Fibroblast of peridontal ligament (primary cell): ENCODE data around the gene CFAP68.
"Not testable (repeated sequence)": the region's sequence is repeated elsewhere in the genome, so short reads cannot be mapped to it uniquely, and the experiment has no call there.

Source experiments
- DNase-seq: peaks from one replicate; pipeline ENCODE4 v3.0.0-alpha.2; 2010; ENCODE audit errors: extremely low read depth

Gene CFAP68

GRCh38 chr11:111870522-111870885, 8.8 kb upstream of the CFAP68 start:
- no peak for DNase-seq

- peak; percentile 86 for DNase-seq
Measured at GRCh38 chr11:111870886-111871692, 8.3 kb upstream of the CFAP68 start, which contains the start of gene ALG9. Gene ALG9, minus strand, starts transcription at chr11:111871581. Its CDS starts 99 bp downstream, at chr11:111871482.

GRCh38 chr11:111871693-111872161, 7.6 kb upstream of the CFAP68 start:
- no peak for DNase-seq

GRCh38 chr11:111878385-111878848, 924 bp upstream of the CFAP68 start:
- DNase-seq, result peak; percentile 18

- no peak for DNase-seq
Measured at GRCh38 chr11:111879637-111879960, 258 bp downstream of the CFAP68 start.

DNA sequence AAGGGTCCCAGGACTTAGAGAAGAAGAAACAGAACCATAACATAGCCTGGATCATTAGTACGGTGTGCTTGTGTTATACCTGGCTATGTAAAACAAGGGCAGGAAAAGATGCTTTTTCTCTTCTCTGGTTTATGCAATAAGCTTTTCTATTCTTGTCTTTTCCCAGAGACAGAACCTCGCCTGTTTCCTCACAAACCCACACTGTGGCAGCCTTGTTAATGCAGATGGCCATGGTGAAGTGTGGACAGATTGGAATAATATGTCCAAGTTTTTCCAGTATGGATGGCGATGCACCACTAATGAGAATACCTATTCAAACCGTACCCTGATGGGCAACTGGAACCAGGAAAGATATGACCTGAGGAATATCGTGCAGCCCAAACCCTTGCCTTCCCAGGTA, 2.9 kb downstream of the CFAP68 start:
- DNase-seq, result no peak

- DNase-seq, result not testable (repeated sequence)
Measured at GRCh38 chr11:111885053-111885452, 5.7 kb downstream of the CFAP68 start.

- DNase-seq, result no peak
Measured at GRCh38 chr11:111886032-111886431, 6.7 kb downstream of the CFAP68 start.

- no peak for DNase-seq
Measured at GRCh38 chr11:111886844-111887243, 7.5 kb downstream of the CFAP68 start.

GRCh38 chr11:111905411-111905810, 26.1 kb downstream of the CFAP68 start:
- DNase-seq, result peak; percentile 66

DNA sequence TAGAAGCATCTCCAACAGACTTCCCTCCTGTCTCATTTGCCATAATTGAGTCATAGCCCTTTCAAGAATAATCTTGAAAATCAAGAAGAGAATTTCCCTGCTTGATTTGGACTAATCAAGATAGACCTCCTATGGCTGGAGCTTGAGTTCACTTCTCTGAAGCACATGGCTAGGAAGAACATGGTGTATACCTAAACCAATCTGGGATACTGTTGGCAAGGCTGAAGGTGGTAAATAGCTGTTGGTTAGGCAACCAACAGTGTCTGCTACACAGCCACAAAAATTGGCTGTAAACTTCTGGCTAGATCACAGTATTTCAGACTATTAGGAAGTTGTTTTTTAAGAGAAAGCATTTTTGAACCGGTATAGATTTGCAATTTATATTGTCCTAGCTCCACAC, 27.3 kb downstream of the CFAP68 start:
- no peak for DNase-seq

DNA sequence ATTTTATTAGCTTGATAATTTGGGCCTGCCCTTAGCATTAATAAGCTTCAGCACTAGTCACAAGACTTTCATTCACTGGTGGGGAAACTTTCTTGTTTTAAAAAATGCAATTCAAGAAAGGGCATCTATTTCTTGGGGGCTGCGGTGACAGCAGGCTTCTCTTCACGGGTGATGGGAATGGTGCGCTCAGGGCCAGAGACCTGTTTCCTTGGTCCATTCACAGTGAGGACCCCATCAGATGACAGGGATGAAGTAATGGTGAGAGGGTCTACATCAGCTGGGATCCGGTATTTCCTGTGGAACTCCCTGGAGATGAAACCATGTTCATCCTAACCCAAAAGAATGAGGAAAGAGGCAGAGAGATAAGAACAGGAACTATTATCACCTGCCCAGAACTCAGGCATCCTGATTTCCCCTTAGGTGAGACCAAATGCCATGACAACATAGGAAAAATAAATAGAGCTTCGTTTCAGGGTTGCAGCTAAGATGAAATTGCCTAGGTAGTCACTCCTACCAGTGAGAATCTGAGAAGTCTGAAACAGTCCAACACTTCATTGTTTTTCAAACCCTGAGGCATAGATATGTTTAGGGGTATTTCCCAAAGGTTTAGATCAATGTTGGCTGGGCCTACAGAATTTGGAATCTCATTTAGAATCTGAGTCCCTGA, 29.4 kb downstream of the CFAP68 start:
- no peak for DNase-seq

GRCh38 chr11:111909378-111909777, 30.0 kb downstream of the CFAP68 start:
- no peak for DNase-seq

GRCh38 chr11:111910676-111911562, 31.6 kb downstream of the CFAP68 start:
- no peak for DNase-seq

- DNase-seq, result peak; percentile 90
Measured at GRCh38 chr11:111911563-111912401, 32.4 kb downstream of the CFAP68 start, which contains the start of gene CRYAB. Gene CRYAB, minus strand, starts transcription at chr11:111911770. Its CDS starts 46 bp downstream, at chr11:111911724.

DNA sequence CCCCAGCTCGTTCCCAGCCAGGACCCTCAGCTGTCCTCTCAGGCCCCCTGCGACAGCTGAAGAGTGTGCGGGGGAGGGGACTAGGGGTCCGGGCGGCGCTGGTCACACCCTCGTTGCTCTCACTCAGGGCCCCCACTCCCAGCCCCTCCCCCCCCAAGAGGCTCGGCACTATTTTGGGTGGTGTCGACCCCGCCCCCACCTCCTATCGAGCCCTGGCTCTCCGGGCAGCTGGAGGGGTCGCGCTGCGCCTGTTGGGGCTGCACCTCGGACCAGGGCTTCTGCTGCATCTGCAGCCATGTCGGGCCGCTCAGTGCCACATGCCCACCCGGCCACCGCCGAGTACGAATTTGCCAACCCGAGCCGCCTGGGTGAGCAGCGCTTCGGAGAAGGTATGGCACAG, 33.2 kb downstream of the CFAP68 start, which contains the start of gene HSPB2:
Gene HSPB2, plus strand, starts transcription at position 200 of the 400 bp plus-strand sequence. Its CDS starts 96 bp downstream, at position 296.
- no peak for DNase-seq

DNA sequence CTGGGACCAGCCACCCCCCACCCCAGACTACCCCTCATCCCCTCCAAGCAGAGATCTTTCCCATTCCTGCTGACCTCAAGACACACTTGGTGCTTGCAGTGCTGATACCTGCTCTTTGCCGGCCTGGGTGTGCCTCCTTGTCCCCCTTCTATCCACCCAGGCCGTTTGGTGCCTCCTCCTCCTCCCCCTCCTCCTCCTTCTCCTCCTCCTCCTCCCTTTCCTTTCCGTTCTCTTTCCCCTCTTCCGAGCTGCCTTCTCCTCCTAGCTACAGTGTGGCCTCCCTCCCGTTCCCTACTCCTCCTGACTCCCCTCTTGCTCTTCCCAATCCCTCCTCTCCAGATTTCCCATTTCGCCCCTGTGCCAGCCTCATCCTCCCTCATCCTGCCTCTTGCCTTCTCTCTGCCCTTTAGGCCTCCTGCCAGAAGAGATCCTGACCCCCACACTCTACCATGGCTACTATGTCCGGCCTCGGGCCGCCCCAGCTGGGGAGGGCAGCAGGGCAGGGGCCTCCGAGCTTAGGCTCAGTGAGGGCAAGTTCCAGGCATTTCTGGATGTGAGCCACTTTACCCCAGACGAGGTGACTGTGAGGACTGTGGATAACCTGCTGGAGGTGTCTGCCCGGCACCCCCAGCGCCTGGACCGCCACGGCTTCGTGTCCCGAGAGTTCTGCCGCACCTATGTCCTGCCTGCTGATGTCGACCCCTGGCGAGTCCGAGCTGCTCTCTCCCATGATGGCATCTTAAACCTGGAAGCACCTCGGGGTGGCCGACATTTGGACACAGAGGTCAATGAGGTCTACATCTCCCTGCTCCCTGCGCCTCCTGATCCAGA, 33.9 kb downstream of the CFAP68 start:
- DNase-seq, result no peak

- DNase-seq, result peak; percentile 86
Measured at GRCh38 chr11:111913997-111914396, 34.7 kb downstream of the CFAP68 start.

- no peak for DNase-seq
Measured at GRCh38 chr11:111916768-111917167, 37.4 kb downstream of the CFAP68 start.

DNA sequence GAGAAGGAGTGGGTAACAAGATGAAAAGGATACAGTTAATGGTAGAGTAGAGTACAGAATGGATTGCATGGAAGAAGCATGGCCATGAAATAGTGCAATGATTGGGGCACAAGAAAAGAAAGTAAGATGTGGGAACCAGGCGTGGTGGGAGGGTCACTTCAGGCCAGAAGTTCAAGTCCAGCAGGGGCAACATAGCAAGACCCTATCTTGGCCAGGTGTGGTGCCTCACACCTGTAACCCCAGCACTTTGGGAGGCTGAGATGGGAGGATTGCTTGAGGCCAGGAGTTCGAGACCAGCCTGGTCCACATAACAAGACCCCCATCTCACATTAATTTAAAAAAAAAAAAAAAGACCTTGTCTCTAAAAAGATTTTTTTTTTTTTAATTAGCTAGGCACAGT, 38.0 kb downstream of the CFAP68 start:
- DNase-seq, result no peak
